Right hindlimb (tissue), 1 donor: ENCODE data around the gene CLPX.
A peak's percentile ranks its signal among the peaks of the same experiment; 100 is the strongest.
"Not testable (repeated sequence)": the region's sequence is repeated elsewhere in the genome, so short reads cannot be mapped to it uniquely, and the experiment has no call there.

Experiments used
- DNase-seq: peaks from one replicate; pipeline ENCODE4 v3.0.0-alpha.2; 2018

Gene CLPX

GRCh38 chr15:65184868-65185717 lies at the start of gene CLPX:
TSS of gene CLPX (minus strand) at chr15:65185342. CDS start at chr15:65185153, 189 bp downstream.
- DNase-seq = peak; percentile 95

GRCh38 chr15:65233696-65234095 lies 48.6 kb upstream of the CLPX start:
- no peak for DNase-seq

- no peak for DNase-seq
Observed at GRCh38 chr15:65232520-65232919, 47.4 kb upstream of the CLPX start.

GRCh38 chr15:65231306-65231705 lies 46.2 kb upstream of the CLPX start:
- DNase-seq = no peak

- not testable (repeated sequence) for DNase-seq
Observed at GRCh38 chr15:65226901-65227300, 41.8 kb upstream of the CLPX start.

- DNase-seq = no peak
Observed at GRCh38 chr15:65226221-65226620, 41.1 kb upstream of the CLPX start.

- DNase-seq = no peak
Observed at GRCh38 chr15:65223996-65224395, 38.9 kb upstream of the CLPX start.

GRCh38 chr15:65222891-65223290 lies 37.7 kb upstream of the CLPX start:
- DNase-seq = no peak

- DNase-seq = no peak
Observed at GRCh38 chr15:65221697-65222096, 36.6 kb upstream of the CLPX start.

- no peak for DNase-seq
Observed at GRCh38 chr15:65219137-65219536, 34.0 kb upstream of the CLPX start.

GRCh38 chr15:65217526-65218482 lies 32.7 kb upstream of the CLPX start:
- DNase-seq = no peak

GRCh38 chr15:65215496-65215895 lies 30.4 kb upstream of the CLPX start:
- no peak for DNase-seq

GRCh38 chr15:65214010-65214409 lies 28.9 kb upstream of the CLPX start:
- no peak for DNase-seq

GRCh38 chr15:65213241-65213640 lies 28.1 kb upstream of the CLPX start:
- DNase-seq = no peak

GRCh38 chr15:65212097-65212496 lies 27.0 kb upstream of the CLPX start:
- DNase-seq = no peak

- peak; percentile 89 for DNase-seq
Observed at GRCh38 chr15:65211482-65211982, 26.4 kb upstream of the CLPX start.

GRCh38 chr15:65210770-65211481 lies 25.8 kb upstream of the CLPX start, which contains the start of gene CILP:
TSS of gene CILP (minus strand) at chr15:65211473. CDS start at chr15:65209755, 1,718 bp downstream.
- peak; percentile 61 for DNase-seq

- peak; percentile 82 for DNase-seq
Observed at GRCh38 chr15:65209701-65210643, 24.8 kb upstream of the CLPX start.

GRCh38 chr15:65208647-65209046 lies 23.5 kb upstream of the CLPX start:
- DNase-seq = no peak

- no peak for DNase-seq
Observed at GRCh38 chr15:65207280-65207840, 22.2 kb upstream of the CLPX start.

- DNase-seq = no peak
Observed at GRCh38 chr15:65206750-65207149, 21.6 kb upstream of the CLPX start.
